Measurements from ENCODE around the gene KIF1C.

Gene KIF1C

GRCh38 chr17:4997302-4998026 is at the start of gene KIF1C, which contains the start of gene INCA1 (continued):
- TF ChIP-seq HIC1 (tag by site-specific recombination; IDR thresholded peaks at IDR 0.05) (no peak), ZSCAN5A (tag by site-specific recombination; IDR thresholded peaks at IDR 0.05) (no peak), ZNF423 (tag by site-specific recombination; IDR thresholded peaks at IDR 0.05) (no peak), SALL2 (tag by site-specific recombination; IDR thresholded peaks at IDR 0.05; ENCODE audit: borderline replicate concordance) (no peak), ZNF549 (tag by site-specific recombination; IDR thresholded peaks at IDR 0.05) (no peak), ELK4 (IDR thresholded peaks at IDR 0.05; ENCODE audit: borderline replicate concordance, low read depth, low read length) (no peak), MEIS1 (CRISPR knock-in tag; IDR thresholded peaks at IDR 0.05; ENCODE audit: borderline replicate concordance) (no peak), ZNF23 (tag by site-specific recombination; IDR thresholded peaks at IDR 0.05; ENCODE audit: borderline replicate concordance) (no peak), ZNF600 (tag by site-specific recombination; IDR thresholded peaks at IDR 0.05) (peak; percentile 16; the same call in 1 of the 2 replicates), ZFP41 (tag by site-specific recombination; IDR thresholded peaks at IDR 0.05; ENCODE audit: borderline replicate concordance) (no peak), ZNF394 (tag by site-specific recombination; IDR thresholded peaks at IDR 0.05; ENCODE audit: borderline replicate concordance) (0 out of 2 replicates have a peak, but pooled peaks have one; percentile 29), ZNF610 (tag by site-specific recombination; IDR thresholded peaks at IDR 0.05; ENCODE audit: borderline replicate concordance) (peak; percentile 80), ZNF16 (tag by site-specific recombination; IDR thresholded peaks at IDR 0.05; ENCODE audit: low read depth) (no peak), ZNF768 (tag by site-specific recombination; IDR thresholded peaks at IDR 0.05) (no peak), ZNF670 (tag by site-specific recombination; IDR thresholded peaks at IDR 0.05; ENCODE audit: low read depth) (no peak), ZSCAN23 (tag by site-specific recombination; IDR thresholded peaks at IDR 0.05) (no peak), ZNF555 (tag by site-specific recombination; conservative IDR thresholded peaks at IDR 0.05) (no peak), ZNF560 (tag by site-specific recombination; IDR thresholded peaks at IDR 0.05; ENCODE audit: borderline replicate concordance) (no peak), ZNF514 (tag by site-specific recombination; IDR thresholded peaks at IDR 0.05) (no peak), ZNF585B (tag by site-specific recombination; IDR thresholded peaks at IDR 0.05) (no peak), INSM2 (tag by site-specific recombination; IDR thresholded peaks at IDR 0.05) (no peak), ZNF248 (tag by site-specific recombination; IDR thresholded peaks at IDR 0.05) (no peak), ZNF114 (tag by site-specific recombination; IDR thresholded peaks at IDR 0.05) (no peak), ZNF701 (tag by site-specific recombination; IDR thresholded peaks at IDR 0.05) (no peak), ZNF530 (tag by site-specific recombination; IDR thresholded peaks at IDR 0.05; ENCODE audit: low read depth) (no peak), ZNF747 (tag by site-specific recombination; IDR thresholded peaks at IDR 0.05) (no peak), ZBTB26 (tag by site-specific recombination; optimal IDR thresholded peaks at IDR 0.05) (peak; percentile 93), ZNF776 (tag by site-specific recombination; IDR thresholded peaks at IDR 0.05; ENCODE audit: borderline replicate concordance) (no peak)
